Jurkat, Clone E6-1 (cell line): ENCODE measurements around the gene SCARB1.

Experiments used
- DNase-seq: peaks from one replicate; pipeline ENCODE4 v3.0.0-alpha.2; 2011; ENCODE audit warnings: low read depth, low spot score
- H3K4me3 ChIP-seq: 2 replicates; pipeline ENCODE4 v1.5.1; 2011; ENCODE audit warnings: mild to moderate bottlenecking, low read length, control low read depth, moderate library complexity

Gene SCARB1

DNA sequence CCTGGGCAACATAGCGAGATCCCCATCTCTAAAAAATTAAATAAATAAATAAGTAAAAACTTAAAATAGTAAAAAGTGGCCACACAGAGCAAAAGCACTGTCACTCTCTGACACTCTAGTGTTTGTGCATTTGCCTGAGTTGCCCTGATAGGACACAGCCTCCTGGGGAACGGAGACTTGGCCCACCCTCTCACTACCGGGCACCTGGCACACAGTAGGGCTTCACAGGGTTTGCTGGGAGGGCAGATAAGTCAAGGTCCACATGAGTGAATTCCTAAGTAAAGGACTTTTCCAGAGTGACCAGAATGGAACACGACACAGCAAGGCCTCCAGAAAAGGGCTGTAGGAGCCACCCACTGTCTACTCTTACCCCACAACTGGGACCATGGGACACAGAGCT lies 54.3 kb downstream of the SCARB1 start:
- no peak overlapping the region for H3K4me3 ChIP-seq
- no peak for DNase-seq

GRCh38 chr12:124808272-124808671 lies 55.4 kb downstream of the SCARB1 start:
- DNase-seq: no peak

DNA sequence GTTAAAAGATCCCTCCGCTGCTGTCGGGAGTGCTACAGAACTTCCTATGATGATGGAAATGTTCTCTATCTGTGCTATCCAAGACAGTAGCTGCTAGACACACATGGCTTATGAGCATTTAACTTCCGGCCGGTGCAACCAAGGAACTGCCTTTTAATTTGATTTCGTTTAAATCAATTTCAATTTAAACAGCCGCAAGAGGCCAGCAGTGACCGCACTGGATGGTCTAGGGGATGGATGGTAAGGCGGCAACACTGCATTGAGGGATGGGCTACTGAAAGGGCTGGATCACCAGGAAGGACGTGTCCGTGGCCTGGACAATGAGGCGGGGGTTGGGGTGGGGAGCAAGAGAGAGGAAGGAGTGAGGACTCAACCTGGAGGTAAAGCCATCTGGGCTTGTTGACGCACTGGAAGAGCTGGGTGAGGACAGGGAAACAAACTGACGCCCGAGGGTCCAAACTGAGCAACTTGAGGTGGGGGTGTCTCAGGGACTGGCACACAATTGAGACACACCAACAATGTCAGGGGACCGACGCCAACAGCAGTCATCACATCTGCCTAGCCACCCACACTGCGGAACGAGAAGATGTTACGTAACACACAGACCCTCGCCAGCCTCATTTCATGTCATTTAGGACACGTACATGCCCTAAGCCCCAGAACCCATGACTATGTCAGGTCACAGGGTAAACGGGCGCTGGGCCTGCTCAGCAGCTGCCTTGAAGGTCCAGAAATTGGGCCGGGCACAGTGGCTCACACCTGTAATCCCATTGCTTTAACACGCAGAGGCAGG lies 57.6 kb downstream of the SCARB1 start:
- no peak overlapping the region for H3K4me3 ChIP-seq

More at GRCh38 chr12:124808272-124808671, 55.4 kb downstream of the SCARB1 start:
- H3K4me3 ChIP-seq: no peak overlapping the region

GRCh38 chr12:124805050-124805449 lies 58.6 kb downstream of the SCARB1 start:
- no peak overlapping the region for H3K4me3 ChIP-seq

More for the DNA sequence above, 57.6 kb downstream of the SCARB1 start:
- DNase-seq: no peak

DNA sequence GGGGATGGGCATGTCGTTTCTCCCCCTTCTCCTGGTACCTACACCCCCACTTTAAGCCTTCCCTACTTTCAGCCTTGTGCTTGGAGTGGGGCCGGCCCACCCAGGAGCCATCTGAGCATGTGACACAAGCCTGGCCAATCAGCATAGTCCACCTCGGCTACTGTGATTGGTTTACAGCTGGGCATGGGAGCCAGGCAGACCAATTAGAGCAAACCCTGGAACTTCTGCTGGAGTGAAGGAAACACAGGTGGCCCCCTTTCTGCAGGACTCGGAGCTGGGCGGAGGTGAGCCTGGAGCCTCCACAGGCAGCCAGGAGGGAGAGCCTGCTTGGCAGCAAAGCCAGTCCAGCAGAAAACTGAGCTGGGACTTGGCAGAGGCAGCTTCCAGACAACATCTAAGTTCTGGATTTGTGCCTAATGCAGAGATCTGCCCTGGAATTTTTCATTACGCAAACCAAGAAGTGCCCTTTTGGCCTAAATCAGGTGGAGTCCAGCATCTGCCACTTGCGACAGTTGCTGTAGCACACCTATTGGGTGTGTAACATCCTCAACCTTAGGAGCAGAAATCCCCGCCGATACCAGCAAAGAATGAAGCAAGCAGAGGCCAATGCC lies 59.5 kb downstream of the SCARB1 start:
- H3K4me3 ChIP-seq: no peak overlapping the region
- DNase-seq: peak; percentile 20

More at GRCh38 chr12:124805050-124805449, 58.6 kb downstream of the SCARB1 start:
- DNase-seq: no peak

- H3K4me3 ChIP-seq: no peak overlapping the region
- no peak for DNase-seq
Observed at GRCh38 chr12:124802361-124802760, 61.3 kb downstream of the SCARB1 start.

DNA sequence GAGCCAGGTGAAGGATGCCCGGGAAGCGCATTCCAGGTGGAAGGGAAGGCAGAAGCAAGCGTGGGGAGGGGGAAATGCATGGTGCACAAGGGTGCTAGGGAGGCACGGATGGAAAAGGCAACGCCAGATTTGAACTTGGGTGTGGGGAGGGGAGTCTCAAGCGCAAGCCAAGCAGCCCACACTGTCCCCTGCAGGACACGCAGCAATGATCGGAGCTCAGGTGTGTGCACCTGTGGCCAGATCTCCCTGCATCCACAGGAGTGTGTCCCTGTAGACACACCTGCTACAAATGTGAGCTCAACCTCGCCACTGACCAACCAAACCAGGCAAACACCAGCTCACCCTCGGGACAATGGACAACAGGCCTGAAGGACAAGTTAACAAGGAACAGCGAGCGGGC lies 63.2 kb downstream of the SCARB1 start:
- no peak overlapping the region for H3K4me3 ChIP-seq
- DNase-seq: no peak

- H3K4me3 ChIP-seq: no peak overlapping the region
- DNase-seq: no peak
Observed at GRCh38 chr12:124797321-124797720, 66.3 kb downstream of the SCARB1 start.

GRCh38 chr12:124796303-124796960 lies 67.2 kb downstream of the SCARB1 start:
- no peak for DNase-seq
- H3K4me3 ChIP-seq: no peak overlapping the region

DNA sequence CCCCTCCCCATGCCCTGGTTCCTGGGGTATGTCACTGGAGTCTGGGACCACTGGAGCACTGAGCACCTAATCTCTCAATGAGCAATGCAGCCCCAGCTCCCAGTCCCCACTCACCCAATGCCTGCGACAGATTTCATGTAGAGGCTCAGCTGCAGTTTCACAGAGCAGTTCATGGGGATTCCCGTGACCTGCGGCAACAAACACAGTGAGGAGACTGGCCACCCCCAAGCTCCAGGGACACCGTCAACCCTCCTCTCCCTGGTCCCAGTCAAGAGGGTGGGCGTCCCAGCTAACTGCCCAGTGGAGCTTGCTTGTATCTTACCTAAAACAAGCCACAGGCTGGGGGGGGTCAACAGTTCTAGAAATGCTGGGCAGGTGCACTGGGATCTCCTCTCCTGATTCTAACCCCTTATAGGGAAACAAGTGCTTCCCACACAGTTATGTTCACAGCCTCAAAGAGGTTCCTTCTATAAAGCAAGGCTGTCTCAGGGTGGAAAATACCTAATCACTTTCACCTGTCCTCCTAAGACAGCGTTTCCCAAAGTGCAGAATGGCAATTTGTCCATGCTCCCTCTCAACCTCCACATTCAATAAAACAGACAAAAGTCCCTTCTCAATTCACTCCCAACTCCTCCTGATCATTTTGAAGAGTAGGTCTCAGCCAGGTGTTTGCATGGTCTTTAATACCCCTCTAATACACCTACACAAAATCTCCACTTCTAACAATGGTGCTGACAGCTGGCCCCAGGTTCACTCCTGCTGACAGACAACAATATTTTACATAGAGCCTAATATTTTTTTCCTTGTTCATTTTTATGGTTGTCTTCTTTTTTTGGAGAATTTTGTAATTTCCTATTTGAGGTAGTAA lies 68.3 kb downstream of the SCARB1 start:
- no peak for DNase-seq
- no peak overlapping the region for H3K4me3 ChIP-seq

GRCh38 chr12:124792961-124793441 lies 70.7 kb downstream of the SCARB1 start:
- no peak overlapping the region for H3K4me3 ChIP-seq
- no peak for DNase-seq

DNA sequence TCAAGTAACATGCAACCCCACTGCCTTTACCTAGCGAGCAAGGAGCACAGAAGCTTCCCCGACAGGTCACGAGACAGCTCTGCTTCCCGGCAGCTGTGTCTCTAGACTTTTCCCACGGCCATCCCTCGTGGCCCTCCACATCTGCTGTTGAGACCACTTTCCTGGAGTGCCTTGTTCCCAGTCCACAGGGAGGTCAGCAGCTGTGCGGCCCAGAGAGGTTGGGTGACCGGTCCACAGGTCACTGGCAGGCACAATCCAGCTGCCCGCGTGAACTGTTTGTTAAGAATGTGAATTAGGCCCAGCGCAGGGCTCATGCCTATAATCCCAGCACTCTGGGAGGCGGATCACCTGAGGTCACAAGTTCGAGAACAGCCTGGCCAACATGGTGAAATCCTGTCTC lies 71.5 kb downstream of the SCARB1 start:
- DNase-seq: no peak
- no peak overlapping the region for H3K4me3 ChIP-seq

DNA sequence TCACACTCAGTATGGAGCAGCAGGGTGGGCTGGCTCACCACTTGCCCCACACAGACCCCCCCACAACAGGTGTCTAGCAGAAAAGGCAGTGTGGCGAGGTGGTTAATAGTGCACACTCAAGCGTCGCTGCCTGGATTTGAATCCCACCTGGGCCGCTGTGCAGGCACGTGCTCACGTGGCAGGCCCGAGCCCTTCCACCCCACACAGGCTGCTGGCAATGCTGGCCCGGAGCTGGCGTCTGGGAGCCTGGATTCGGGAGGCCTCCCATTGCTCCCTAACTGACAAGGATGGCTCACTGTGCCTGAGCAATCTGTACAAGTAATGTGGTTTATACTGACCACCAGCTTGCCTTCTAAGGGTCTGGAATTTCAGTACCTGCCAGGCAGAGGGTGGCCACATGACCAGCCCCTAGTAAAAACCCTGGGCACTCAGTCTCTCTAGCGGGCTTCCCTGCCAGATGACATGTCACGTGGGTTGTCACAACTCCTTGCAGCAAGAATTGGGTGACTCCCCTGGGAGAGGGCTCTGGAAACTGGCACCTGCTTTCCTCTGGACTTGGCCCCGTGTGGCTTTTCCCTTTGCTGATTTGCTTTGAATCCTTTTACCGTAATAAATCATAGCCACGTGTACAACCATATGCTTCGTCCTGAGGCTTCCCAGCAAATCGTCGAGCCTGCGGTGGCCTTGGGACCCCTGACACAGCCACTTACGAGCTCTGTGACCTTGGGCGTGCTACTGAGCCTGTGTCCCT lies 72.8 kb downstream of the SCARB1 start:
- no peak overlapping the region for H3K4me3 ChIP-seq
- DNase-seq: no peak

DNA sequence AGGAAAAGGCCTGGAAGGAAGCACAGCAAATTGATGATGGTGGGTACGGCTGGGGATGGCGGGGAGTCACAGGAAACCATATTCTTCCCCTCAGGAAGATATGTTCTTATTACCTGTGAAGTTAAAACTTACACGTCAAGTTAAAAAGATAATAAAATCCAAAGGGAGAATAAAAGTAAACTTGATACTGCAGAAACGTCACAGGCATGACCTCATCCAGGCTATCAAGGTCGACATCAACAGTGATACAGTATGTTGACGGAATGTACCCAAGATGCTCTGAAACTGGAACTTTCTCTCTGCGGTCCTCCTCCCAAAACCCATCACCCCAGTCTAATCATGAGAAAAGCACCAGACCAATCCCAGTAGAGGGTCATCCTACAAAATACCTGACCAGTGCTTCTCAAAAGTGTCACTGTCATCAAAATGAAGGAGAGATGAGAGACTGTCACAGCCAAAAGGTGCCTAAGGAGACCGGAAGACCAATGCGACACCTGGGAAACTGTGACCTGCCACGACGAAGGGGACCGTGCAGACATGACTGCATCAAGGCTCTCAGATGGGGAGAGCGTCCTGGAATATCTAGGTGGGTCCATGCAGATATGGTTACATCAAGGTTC lies 74.6 kb downstream of the SCARB1 start:
- no peak overlapping the region for H3K4me3 ChIP-seq
- no peak for DNase-seq

GRCh38 chr12:124786061-124786964 lies 77.4 kb downstream of the SCARB1 start:
- DNase-seq: no peak
- no peak overlapping the region for H3K4me3 ChIP-seq

GRCh38 chr12:124784871-124785572 lies 78.6 kb downstream of the SCARB1 start:
- no peak overlapping the region for H3K4me3 ChIP-seq
- no peak for DNase-seq

DNA sequence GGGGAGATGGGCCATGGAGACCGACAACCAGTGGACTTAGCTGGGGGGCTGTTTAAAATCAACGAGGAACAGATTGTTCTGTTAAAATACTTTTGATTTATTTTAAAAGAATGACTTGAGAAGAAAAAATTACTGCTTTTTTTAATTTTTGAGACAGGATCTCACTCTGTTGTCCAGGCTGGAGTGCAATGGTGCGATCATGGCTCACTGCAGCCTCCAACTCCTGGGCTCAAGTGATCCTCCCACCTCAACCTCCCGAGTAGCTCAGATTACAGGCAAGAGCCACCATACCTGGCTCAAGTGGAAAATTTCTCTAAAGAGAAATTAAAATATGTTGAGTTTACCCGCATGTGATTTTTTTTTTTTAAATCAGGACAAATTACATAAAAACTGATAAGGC lies 80.6 kb downstream of the SCARB1 start:
- no peak overlapping the region for H3K4me3 ChIP-seq

More for the DNA sequence above, 80.6 kb downstream of the SCARB1 start:
- DNase-seq: no peak
